Measurements from ENCODE around the gene WWOX.
A peak's percentile ranks its signal among the peaks of the same experiment; 100 is the strongest.
"Not testable (repeated sequence)": the region's sequence is repeated elsewhere in the genome, so short reads cannot be mapped to it uniquely, and the experiment has no call there.

Gene WWOX

DNA sequence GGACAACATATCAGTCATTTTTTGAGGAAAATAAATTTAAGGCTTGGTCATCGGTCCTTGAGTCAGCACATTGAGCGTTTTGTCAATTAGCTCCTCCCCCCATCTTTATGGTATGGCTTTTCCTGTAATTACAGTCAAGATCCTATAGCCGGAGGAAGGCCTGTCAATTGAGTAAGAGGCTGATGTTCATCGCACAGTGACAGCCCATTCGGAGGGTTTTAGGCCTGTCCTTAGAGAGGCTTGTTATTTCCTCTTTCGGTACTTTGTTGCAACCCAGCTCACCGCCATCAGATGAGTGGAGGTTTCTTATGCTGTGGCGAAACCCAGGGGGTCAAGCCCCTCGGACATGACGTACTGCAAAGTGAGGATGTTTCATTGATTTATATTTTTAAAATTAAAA lies 395.2 kb downstream of the WWOX start:
- Mint-ChIP-seq H3K27ac (no peak overlapping the region), H3K4me3 (no peak overlapping the region)
- DNase-seq, result no peak

DNA sequence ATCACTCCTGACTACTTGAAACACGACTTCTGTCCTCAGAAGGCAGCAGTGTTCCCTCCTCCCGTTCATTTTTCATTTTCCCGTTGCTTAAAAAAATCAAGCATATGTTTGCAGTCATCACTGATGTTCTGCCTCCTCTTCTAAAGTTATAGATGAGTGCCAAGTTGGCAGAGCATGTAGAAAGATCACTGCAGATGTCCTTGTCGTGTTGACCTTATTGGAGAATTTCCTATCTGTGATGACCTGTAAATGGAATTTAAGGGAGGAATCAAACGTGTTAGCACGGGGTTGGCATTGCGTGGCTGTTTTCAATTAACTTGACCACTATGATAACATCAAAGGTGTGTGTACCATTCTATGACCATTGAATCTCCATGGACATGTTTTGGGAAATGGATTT lies 396.7 kb downstream of the WWOX start:
- H3K4me3 Mint-ChIP-seq, result no peak overlapping the region
- no peak overlapping the region for H3K27ac Mint-ChIP-seq
- H3K27me3 Mint-ChIP-seq, result no peaks in the 10 kb centered on the region
- no peaks in the 10 kb centered on the region for H3K4me1 Mint-ChIP-seq
- no peak for DNase-seq
- peaks cover 0 to 8% of the 10 kb centered on the region in 2 donors for H3K9me3 Mint-ChIP-seq
- ATAC-seq, result no peak

More for the DNA sequence above, 395.2 kb downstream of the WWOX start:
- peaks cover 0 to 8% of the 10 kb centered on the region in 2 donors for H3K9me3 Mint-ChIP-seq
- H3K4me1 Mint-ChIP-seq, result no peaks in the 10 kb centered on the region
- H3K27me3 Mint-ChIP-seq, result no peaks in the 10 kb centered on the region
- ATAC-seq, result no peak

DNA sequence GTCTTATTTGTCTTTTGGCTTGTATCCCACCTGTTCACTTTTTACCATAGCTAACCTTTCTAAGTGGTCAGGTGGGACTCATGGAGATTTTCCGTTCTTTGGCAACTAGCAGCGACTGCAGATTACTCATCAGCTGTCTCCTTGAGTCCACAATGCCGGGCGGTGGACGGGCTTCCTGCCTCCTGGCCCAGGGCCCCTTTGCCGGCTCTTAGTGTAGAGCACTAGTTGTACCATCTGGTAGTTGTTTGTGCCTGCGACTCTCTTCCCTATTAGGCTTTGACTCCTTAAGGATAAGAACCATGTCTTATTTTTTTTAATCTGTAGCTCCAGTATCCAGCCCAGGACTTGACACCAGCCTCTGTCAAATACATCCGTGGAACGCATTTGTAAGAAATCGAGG lies 399.9 kb downstream of the WWOX start:
- DNase-seq (no peak), ATAC-seq (no peak)
- no peaks in the 10 kb centered on the region for H3K27me3 Mint-ChIP-seq
- H3K27ac Mint-ChIP-seq, result no peak overlapping the region
- peaks cover 0 to 8% of the 10 kb centered on the region in 2 donors for H3K9me3 Mint-ChIP-seq
- no peak overlapping the region for H3K4me3 Mint-ChIP-seq
- H3K4me1 Mint-ChIP-seq, result no peaks in the 10 kb centered on the region

DNA sequence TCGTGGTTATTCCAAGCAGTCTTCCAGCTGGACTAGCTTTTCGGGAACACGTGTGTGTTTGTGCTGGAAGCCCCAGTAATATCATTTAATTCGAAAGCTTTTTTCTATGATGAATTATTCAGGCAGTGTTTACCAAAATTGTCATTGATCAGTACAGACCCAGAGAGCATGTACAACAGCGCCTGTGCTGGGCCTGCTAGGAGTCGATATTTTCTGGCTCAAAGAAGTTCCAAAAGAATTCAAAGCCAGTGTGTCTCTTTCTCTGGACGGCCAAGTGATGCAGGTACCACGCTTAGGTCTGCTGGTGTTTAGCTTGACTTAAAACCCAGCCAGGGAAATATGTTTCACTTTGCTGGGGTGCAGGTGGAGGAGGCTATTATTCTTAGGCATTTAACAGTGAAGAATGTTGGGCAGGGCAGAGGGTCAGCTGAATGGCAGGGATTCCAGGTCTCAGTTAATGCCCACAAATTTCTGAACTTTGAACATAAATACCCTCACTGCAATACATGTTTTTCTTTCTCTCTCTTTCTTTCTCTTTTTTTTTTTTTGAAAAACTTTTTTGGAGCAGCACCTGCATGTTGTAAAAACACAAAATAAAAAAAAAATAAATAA lies 401.3 kb downstream of the WWOX start:
- H3K4me3 Mint-ChIP-seq, result no peak overlapping the region
- no peak for DNase-seq
- no peaks in the 10 kb centered on the region for H3K4me1 Mint-ChIP-seq
- H3K27me3 Mint-ChIP-seq, result no peaks in the 10 kb centered on the region
- H3K9me3 Mint-ChIP-seq, result peaks cover 0 to 8% of the 10 kb centered on the region in 2 donors
- no peak for ATAC-seq
- H3K27ac Mint-ChIP-seq, result no peak overlapping the region

DNA sequence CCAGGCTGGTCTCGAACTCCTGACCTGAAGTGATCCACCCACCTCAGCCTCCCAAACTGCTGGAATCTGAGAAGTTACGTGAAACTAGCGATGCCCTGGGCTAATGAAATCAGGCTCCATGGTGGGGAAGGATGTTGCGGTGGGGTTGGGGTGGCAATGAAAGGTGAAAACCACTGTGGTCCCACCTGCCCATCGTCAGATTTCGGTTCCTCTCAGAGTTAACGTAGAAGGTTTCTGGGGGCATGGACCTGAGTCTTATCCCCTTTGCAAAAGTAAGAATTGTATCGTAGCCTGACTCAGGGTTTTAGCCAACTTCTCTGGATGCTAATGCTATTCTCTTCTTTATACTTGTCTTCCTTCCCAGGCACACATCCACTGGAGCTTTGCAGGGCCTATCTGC lies 402.3 kb downstream of the WWOX start:
- Mint-ChIP-seq H3K4me1 (no peaks in the 10 kb centered on the region), H3K4me3 (no peak overlapping the region), H3K27me3 (no peaks in the 10 kb centered on the region), H3K9me3 (no peaks in the 10 kb centered on the region), H3K27ac (peak overlapping the region in 1 of 2 donors; percentile 34)
- DNase-seq (no peak), ATAC-seq (no peak)

DNA sequence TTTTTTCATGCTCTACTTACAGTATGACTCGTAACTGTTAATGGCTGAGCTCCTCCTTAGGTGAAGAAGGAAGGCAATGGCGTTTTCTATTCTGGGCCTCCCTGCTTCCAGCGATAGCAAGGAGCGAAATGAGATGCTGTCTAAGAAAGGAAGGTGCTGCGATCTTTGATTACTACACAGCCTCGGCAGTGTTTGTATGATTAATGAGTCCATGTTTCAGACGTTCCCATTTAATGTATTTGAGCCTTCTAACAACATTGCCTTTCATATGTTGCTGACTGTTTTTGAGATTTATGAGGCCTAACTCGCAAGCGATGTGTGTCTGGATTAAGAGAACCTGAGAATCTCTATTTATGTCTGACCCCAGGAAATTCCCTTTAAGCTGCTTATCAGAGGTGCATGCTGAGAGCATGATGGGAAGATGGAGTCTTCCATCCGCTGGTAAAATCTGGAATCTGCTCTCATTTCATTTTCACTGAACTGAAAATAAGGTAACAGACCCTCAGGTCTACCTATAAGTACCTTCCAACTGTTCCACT lies 403.4 kb downstream of the WWOX start:
- H3K27me3 Mint-ChIP-seq, result no peaks in the 10 kb centered on the region
- no peak overlapping the region for H3K27ac Mint-ChIP-seq
- H3K4me1 Mint-ChIP-seq, result no peaks in the 10 kb centered on the region
- H3K9me3 Mint-ChIP-seq, result no peaks in the 10 kb centered on the region
- H3K4me3 Mint-ChIP-seq, result no peak overlapping the region
- ATAC-seq (no peak), DNase-seq (no peak)

DNA sequence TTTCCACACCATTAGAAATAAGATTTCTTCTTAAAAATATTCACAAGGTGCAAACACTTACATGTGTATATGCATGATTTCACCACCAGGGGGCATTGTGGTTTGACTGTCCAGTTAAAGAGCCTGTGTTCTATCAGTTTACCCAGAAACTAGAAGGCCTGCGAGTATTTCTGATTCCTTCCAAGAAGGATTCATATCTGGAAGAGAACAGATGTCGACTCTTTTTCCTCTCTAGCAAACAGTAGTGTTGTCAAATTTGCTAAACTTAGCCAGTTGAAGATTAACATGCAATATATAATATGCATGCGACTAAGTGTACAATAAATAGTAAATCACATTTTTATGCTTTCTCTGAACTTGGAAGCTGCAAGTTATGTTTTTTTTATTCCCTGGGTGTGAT lies 404.1 kb downstream of the WWOX start:
- DNase-seq (peak; percentile 17), ATAC-seq (no peak)
- no peak overlapping the region for H3K27ac Mint-ChIP-seq

DNA sequence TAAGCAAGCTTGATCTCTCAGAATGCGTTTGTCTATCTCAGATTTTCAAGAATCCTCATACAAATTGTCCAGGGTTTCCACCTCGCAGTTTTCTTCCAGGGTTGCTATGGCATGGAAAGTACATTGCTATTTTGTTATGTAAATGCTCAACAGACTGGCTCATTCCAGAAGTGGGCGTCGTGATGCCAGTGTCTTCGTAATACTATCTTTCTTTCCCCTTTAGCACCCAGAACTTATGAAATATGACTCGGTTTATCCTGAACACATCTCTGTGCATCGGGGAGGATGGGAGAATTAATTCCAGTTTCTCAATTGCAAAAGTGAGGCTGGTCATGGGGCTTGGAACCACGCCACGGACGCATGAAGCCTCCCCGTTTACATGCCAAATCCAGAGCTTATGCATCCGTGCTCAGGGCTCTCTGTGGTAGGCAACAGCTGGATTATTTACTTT lies 405.0 kb downstream of the WWOX start:
- ATAC-seq (no peak), DNase-seq (no peak)
- Mint-ChIP-seq H3K4me3 (no peak overlapping the region), H3K27me3 (no peaks in the 10 kb centered on the region), H3K9me3 (no peaks in the 10 kb centered on the region), H3K4me1 (no peaks in the 10 kb centered on the region), H3K27ac (no peak overlapping the region)

More for the DNA sequence above, 404.1 kb downstream of the WWOX start:
- no peaks in the 10 kb centered on the region for H3K9me3 Mint-ChIP-seq
- H3K27me3 Mint-ChIP-seq, result no peaks in the 10 kb centered on the region
- H3K4me1 Mint-ChIP-seq, result no peaks in the 10 kb centered on the region
- no peak overlapping the region for H3K4me3 Mint-ChIP-seq

DNA sequence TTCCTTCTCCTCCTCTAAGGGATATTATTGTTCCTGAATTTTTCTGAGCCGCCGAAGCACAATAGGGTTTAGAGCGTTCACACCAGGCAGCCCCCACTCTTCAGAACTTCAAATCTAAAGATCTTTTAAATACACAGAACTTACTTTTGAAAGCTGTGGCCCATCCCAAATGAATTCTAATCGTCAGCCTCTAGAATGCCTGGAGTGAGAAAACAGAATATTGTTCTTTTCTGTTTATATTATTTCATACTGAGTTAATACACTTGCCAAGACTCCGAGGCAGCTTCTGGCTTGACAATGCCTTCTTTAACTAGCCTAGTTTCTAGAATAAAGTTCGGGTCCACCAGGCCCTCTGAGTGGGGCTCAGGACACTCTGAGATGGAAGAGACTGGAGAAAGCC lies 405.6 kb downstream of the WWOX start:
- Mint-ChIP-seq H3K4me3 (no peak overlapping the region), H3K9me3 (no peaks in the 10 kb centered on the region), H3K27me3 (no peaks in the 10 kb centered on the region), H3K4me1 (no peaks in the 10 kb centered on the region), H3K27ac (no peak overlapping the region)
- ATAC-seq (no peak), DNase-seq (no peak)

DNA sequence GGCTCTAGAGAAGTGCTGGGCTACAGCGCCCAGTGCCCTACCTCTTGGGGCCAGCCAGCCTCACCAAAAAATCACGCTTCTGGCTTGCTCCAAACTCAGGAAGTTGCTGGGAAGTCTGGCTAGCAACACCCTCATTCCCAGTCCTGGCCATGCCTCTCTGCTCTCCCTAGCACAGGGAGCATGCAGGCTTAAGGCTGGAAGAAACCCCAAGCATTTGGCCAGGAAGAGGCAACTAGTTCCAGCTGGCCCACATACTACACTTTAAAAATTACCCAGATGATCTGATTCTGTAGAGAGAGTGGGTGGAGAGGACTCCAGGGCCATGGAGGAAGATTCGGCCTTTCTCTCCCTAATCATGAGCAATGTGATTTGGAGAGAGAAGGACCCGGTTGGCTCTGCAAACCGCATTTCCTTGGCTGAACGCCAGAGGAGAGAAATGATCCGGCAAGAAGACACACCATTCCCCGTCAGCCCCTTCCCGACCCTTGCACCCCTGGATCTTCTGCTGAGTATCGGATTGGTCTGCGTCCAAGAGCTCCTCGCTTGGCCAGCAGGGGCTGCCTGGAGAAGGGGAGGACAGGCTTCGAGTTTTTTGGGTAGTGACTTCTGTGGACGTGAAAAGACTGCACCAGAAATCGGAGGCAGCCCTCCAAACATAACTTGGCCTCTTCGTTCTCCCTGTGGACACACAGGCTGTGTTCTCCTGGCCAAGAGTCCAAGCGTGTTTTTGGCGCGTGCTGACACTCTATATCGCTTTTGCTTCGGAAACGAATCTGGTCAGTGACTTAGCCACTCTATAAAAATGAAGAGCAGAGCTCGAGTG lies 406.3 kb downstream of the WWOX start:
- H3K4me1 Mint-ChIP-seq, result no peaks in the 10 kb centered on the region
- H3K27ac Mint-ChIP-seq, result no peak overlapping the region
- ATAC-seq (no peak), DNase-seq (no peak)
- H3K4me3 Mint-ChIP-seq, result no peak overlapping the region
- H3K27me3 Mint-ChIP-seq, result no peaks in the 10 kb centered on the region
- no peaks in the 10 kb centered on the region for H3K9me3 Mint-ChIP-seq

DNA sequence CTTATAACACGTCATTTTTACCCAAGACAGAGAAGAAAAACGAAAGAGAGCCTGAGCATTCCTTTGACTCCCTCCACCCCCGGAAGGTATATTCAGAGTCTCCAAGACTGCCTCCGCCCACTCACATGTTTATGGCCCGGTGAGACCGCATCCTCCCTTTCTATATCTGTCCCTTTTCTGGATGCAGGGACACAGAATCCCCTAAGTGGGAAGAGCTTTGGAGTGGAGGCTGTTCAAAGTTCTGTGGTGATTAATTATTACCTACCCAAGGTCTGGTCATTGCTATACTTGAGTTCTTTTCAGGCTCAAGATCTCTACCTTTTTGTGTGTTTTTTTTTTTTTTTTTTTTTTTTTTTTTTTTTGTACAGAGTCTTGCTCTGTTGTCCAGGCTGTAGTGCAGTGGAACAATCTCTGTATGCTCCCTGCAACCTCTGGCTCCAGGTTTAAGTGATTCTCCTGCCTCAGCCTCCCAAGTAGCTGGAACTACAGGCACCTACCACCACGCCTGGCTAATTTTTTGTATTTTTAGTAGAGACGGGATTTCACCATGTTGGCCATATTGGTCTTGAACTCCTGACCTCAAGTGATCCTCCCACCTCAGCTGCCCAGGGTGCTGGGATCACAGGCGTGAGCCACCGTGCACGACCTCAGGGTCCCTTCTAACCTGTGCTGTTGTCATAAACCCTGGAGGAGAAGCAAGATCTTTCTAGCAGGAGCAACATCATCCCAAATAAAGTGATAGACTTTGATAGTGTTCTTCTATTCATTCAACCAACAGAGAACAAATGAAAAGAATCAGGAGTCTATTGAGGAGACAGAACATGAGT lies 407.1 kb downstream of the WWOX start:
- no peak overlapping the region for H3K4me3 Mint-ChIP-seq
- H3K4me1 Mint-ChIP-seq, result no peaks in the 10 kb centered on the region
- no peak overlapping the region for H3K27ac Mint-ChIP-seq
- DNase-seq, result no peak
- no peak for ATAC-seq
- H3K27me3 Mint-ChIP-seq, result no peaks in the 10 kb centered on the region
- H3K9me3 Mint-ChIP-seq, result no peaks in the 10 kb centered on the region

DNA sequence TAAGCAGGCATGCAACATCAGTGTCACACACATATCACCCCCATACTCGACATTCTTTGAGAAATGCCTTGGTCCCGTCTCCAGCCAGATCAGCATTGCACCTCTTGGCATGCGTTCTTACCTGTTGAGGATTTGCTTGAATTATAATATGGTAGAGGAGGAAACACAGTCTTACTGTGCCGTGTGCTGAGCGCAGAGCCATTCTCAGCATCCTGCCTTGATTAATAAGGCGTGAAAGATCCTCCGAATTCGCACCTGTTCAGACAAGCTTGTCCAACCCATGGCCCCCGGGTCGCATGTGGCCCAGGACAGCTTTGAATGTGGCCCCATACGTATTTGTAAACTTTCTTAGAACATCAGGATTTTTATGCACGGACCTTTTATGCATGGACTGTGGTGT lies 408.1 kb downstream of the WWOX start:
- H3K9me3 Mint-ChIP-seq, result no peaks in the 10 kb centered on the region
- no peaks in the 10 kb centered on the region for H3K4me1 Mint-ChIP-seq
- ATAC-seq, result no peak
- H3K4me3 Mint-ChIP-seq, result no peak overlapping the region
- no peak overlapping the region for H3K27ac Mint-ChIP-seq
- no peak for DNase-seq
- no peaks in the 10 kb centered on the region for H3K27me3 Mint-ChIP-seq

DNA sequence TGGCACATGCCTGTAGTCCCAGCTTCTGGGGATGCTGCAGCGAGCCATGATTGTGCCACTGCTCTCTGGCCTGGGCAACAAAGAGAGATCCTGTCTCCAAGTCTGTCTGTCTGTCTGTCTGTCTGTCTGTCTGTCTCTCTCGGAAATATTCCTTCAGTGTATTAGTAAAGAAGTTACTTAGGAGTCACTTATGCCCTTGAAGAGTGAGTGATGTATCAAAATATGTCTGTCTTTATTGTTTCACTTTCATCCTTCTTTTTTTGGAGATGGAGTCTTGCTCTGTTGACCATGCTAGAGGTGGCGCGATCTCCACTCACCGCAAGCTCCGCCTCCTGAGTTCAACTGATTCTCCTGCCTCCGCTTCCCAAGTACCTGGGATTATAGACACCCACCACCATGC lies 410.5 kb downstream of the WWOX start:
- Mint-ChIP-seq H3K4me1 (no peaks in the 10 kb centered on the region), H3K27me3 (no peaks in the 10 kb centered on the region), H3K27ac (no peak overlapping the region), H3K4me3 (no peak overlapping the region), H3K9me3 (no peaks in the 10 kb centered on the region)
- no peak for ATAC-seq
- DNase-seq, result no peak

DNA sequence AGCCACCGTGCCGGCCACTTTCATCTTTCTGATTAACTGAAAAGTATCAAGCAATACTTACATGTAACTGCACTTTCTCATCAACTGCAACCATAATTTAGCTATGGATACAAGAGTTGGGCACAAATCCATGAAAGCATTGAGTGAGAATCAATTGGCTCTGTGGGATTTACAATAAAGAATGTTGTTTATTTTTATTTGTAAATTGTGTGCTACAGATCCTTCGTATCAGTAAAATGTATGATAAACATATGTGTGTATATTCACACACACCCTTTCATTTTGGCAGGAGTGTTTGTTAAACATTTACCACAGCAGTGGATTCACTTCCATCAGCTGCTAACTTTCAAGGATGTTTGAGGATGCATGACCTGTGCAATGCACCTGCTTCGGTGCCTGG lies 411.0 kb downstream of the WWOX start:
- Mint-ChIP-seq H3K4me3 (no peak overlapping the region), H3K27ac (no peak overlapping the region), H3K4me1 (no peaks in the 10 kb centered on the region)

DNA sequence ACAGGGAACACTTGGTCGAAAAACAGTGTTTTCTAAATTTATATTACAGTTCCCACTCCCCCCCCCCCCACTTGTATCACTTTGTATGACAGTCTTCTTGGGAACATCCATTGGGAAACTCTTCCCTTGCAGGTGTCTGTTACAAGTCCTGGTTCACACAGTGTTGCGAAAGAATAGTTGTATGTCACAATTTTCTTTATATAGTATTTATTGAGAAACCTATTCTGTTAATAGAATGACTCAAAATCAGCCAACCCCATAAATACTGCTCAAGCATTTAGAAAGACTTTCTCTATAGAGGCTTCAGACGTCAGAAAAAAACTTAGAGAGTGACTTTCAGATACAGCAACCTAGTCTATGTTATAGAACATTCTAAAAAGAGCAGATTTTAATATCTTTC lies 414.4 kb downstream of the WWOX start:
- Mint-ChIP-seq H3K9me3 (no peaks in the 10 kb centered on the region), H3K4me1 (no peaks in the 10 kb centered on the region), H3K27ac (no peak overlapping the region), H3K4me3 (no peak overlapping the region), H3K27me3 (no peaks in the 10 kb centered on the region)
- no peak for ATAC-seq
- no peak for DNase-seq

More for the DNA sequence above, 411.0 kb downstream of the WWOX start:
- Mint-ChIP-seq H3K27me3 (no peaks in the 10 kb centered on the region), H3K9me3 (no peaks in the 10 kb centered on the region)
- ATAC-seq (no peak), DNase-seq (no peak)

DNA sequence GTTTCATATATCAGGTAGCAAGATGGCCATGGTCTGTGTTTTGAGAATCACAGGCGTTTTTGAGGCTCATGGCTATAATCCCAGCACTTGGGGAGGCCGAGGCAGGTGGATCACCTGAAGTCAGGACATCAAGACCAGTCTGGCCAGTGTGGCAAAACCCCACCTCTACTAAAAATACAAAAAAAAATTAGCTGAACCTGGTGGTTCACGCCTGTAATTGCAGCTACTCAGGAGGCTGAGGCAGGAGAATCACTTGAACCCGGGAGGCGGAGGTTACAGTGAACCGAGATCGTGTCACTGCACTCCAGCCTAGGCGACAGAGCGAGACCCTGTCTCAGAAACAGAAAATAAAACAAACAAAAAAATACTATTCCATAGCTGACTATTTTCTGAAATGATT lies 415.4 kb downstream of the WWOX start:
- not testable (repeated sequence) for H3K4me1 Mint-ChIP-seq, H3K27me3 Mint-ChIP-seq, H3K9me3 Mint-ChIP-seq, ATAC-seq, H3K27ac Mint-ChIP-seq, H3K4me3 Mint-ChIP-seq, DNase-seq

Measured in stimulated activated naive CD8-positive, alpha-beta T cell treated with anti-CD3 and anti-CD28 coated beads, Interleukin-15, amount 100 ng/mL, for 72 hours (primary cell).